Retina (tissue), 1 donor: Measurements from ENCODE around the gene LRIG2.
A peak's percentile ranks its signal among the peaks of the same experiment; 100 is the strongest.
"Not testable (repeated sequence)": the region's sequence is repeated elsewhere in the genome, so short reads cannot be mapped to it uniquely, and the experiment has no call there.

ENCODE experiments used
- DNase-seq: peaks from one replicate; pipeline ENCODE4 v3.0.0-alpha.2; 2016

LRIG2 gene

DNA sequence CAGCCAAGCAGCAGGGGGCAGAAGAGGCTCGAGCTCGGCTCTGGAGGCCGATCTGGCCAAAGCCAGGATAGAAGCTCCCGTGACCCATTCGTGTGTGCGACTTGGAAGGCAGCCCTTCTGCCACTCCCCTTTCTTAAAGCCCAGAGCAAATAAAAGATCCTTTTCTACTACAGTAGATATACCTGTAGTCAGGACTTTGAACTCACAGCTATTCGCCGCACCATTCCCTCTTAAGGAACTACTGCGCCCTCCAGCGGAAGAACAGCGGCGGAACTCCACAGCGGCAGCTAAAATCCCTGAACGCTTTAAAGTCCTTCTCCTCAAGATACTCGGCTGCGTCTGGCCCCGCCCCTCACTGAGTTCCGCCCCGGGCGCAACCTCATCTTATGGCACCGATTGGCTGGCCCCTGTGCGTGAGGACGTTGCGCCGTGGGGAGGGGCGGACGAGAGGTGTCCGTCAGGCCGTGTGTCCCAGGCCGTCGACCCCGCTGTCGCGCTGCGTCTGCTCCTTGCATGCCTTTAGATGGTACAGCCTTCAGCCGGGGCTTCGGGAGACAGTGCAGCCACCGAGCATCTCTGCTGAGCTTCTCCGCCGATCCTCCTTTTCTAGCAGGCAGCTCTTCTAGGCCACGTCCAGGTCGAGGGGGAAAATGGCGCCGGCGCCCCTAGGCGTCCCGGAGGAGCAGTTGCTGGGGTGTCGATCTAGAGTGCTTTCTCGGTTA, at the start of gene LRIG2:
Gene LRIG2 (plus strand): TSS at position 442 of the 722 bp plus-strand sequence. CDS start 209 bp downstream, at position 651.
- DNase-seq, result peak; percentile 99

DNA sequence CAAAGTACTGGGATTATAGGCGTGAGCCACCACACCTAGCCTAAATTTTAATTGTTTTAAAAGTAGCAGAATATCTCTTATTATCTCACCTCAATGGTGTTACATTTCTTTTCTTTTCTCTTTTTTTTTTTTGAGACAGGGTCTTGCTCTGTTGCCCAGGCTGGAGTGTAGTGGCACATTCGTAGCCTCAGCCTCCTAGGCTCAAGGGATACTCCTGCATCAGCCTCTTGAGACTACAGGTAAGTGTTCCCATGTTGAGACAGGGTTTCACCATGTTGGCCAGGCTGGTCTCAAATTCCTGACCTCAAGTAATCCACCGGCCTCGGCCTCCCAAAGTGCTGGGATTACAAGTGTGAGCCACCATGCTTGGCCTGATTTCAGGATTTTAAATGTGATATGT, 49.7 kb upstream of the LRIG2 start:
- not testable (repeated sequence) for DNase-seq

- DNase-seq, result no peak
Measured at GRCh38 chr1:113027007-113027406, 46.0 kb upstream of the LRIG2 start.

GRCh38 chr1:113027449-113027848, 45.5 kb upstream of the LRIG2 start:
- DNase-seq, result no peak

DNA sequence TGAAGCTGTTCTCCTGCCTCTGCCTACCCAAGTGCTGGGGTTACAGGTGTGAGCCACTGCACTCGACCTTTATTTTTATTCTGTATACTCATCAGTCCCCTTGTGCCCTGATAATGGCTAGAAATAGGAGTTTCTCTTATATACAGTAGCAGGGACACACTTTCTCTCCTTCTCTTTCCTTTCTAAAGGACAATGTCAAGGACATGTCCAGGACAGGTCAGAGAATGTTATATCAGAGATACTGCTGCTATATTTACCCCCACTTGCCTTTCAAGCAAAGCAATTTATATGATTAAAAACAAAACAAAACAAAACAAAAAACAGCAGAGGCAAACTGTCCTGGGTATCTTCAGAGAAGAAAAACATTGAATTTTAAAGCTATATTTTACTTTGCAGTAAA, 43.2 kb upstream of the LRIG2 start:
- DNase-seq, result no peak

DNA sequence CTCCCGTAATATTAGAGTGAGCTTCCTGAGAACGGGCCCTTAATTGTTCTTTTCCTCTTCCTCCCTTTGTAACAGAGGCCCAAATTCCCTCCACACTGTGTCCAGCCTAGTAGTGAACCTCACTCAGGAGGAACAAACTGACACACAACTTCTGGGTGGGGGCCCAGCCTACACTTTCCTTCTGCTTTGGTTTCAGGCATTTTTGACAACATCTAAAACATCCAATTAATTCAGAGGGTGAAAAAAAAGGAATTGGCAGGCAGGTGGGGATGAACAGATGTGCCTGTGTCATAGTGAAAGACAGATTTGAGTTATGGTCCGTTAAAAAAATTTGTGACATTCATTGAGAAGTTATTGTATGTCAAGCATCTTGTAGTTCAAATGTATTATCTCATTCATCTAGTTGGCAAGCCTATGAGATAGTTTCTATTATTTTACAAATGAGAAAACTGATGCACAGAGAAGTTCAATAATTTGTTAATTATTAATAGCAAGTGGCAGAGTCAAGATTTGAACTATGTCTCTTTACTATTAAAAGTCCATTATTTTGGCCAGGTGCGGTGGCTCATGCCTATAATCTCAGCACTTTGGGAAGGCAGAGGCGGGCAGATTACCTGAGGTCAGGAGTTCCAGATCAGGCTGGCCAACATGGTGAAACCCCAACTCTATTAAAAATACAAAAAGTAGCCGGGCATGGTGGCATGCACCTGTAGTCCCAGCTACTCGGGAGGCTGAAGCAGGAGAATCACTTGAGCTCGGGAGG, 41.6 kb upstream of the LRIG2 start:
- no peak for DNase-seq

- DNase-seq, result no peak
Measured at GRCh38 chr1:113035086-113035485, 37.9 kb upstream of the LRIG2 start.

GRCh38 chr1:113036639-113037321, 36.2 kb upstream of the LRIG2 start:
- no peak for DNase-seq

GRCh38 chr1:113040041-113040440, 33.0 kb upstream of the LRIG2 start:
- no peak for DNase-seq

- no peak for DNase-seq
Measured at GRCh38 chr1:113040718-113041412, 32.1 kb upstream of the LRIG2 start.

- DNase-seq, result peak; percentile 37
Measured at GRCh38 chr1:113041569-113042284, 31.3 kb upstream of the LRIG2 start.

DNA sequence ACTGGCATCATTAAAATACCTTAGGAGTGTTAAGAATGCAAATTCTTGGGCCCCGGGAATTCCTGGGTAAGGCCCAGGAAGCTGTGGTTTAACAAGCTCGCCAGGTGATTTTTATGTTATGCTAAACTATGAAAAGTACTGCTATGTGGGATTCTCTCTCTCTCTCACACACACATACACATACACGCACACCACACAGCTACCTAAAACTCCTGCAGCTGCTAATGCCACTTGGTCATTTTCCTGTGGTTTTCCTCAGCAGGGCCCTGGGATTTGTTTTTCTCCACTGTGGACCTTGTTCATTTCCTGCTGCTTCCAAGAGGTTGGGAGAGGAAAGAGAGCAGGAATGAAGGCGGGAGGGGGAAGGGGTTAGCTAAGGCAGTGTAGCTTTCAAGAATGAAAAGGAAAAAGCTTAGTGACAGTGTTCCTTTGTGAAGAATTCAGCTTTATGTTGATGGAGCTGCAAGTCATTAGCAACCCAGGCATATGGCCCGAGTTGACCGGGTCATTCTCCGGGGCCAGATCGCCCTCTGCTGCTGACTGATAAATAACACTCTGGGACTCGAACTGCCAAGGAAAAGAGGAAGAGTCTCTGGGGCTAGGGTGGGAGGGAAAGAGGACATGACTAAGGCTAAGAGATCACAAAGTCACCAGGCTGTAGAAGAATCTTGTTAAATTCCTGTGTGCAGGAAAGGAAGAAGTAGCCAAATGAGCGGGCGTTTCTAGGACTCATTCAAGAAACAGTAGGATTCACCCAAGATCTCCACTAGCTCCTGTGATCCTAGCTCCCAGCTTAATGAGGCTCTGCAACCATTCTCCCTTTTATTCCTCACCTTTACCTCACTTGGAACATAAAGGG, 30.5 kb upstream of the LRIG2 start:
- DNase-seq, result peak; percentile 78

DNA sequence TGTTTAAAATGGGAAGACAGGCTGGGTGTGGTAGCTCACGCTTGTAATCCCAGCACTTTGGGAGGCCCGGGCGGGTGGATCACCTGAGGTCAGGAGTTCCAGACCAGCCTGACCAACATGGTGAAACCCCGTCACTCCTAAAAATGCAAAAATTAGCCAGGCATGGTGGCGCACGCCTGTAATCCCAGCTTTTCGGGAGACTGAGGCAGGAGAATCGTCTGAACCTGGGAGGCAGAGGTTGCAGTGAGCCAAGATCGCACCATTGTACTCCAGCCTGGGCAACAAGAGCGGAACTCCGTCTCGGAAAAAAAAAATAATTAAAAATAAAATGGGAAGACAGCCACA, 29.9 kb upstream of the LRIG2 start:
- not testable (repeated sequence) for DNase-seq

- DNase-seq, result no peak
Measured at GRCh38 chr1:113046569-113046968, 26.4 kb upstream of the LRIG2 start.

GRCh38 chr1:113048064-113048463, 24.9 kb upstream of the LRIG2 start:
- no peak for DNase-seq

- no peak for DNase-seq
Measured at GRCh38 chr1:113053344-113054126, 19.5 kb upstream of the LRIG2 start.

- no peak for DNase-seq
Measured at GRCh38 chr1:113055570-113055969, 17.4 kb upstream of the LRIG2 start.

DNA sequence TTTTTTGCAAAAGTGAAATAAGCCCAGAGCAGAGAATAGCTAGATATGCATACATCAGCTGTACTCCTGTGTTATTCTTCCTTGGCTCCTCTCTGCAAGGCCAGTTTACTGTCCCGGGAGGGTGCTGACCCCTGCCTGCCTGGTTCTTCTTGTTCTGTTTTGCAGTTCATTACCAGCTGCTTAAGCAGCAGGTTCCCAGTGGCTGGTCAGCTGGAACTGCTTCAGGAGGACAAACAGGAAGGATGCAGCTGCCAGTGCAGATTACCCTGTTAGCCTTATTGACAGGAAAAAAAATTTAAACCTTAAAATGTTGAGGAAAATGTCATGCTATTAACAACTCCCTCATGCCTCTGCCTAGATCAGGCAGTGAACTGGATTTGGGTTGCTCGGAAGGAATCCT, 16.0 kb upstream of the LRIG2 start:
- DNase-seq, result peak; percentile 70

DNA sequence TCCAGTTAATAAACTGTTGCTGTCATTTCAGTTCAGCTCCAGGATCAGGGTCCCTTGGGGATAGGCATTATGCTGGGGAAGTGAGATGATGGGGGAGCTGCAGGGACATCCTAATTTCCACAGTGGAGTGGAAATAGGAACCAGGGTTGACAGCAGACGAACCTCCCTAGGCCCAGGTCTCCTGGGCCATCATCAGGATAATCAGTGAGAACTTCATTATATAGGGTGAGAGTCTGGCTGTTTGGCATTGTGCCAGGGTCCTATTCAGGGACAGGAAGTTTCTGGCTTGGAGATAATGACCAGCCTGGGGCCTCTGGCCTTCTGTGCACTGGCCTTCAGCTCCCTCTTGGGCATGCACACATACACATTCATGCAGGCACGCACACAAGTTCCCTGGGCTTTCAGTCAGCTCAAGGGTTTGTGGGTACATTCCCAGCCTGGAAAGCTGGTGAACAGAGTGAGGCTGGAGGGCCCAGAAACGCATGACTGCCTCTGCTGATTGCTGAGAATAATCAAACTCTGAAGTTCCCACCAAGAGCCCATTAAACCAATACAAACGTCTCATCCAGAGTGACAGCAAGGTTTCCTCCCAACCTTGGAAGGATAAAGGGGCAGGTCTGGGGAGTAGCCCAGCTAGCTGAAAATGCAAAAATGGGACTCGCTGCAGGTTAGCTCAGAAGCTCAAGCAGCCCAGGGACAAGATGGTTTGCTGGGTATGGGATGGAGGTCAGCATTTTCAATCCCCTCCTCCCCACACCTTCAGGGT, 13.9 kb upstream of the LRIG2 start:
- DNase-seq, result peak; percentile 84

- not testable (repeated sequence) for DNase-seq
Measured at GRCh38 chr1:113063456-113063855, 9.5 kb upstream of the LRIG2 start.
